GM18867 (cell line): ENCODE data around the gene MRTFB.
A peak's percentile ranks its signal among the peaks of the same experiment; 100 is the strongest.
"Not testable (repeated sequence)": the region's sequence is repeated elsewhere in the genome, so short reads cannot be mapped to it uniquely, and the experiment has no call there.

Experiments used
- ATAC-seq: cut with Tn5 transposase; IDR thresholded peaks from one replicate; pipeline ENCODE4 v1.9.1; 2021; ENCODE audit warnings: mild to moderate bottlenecking, moderate library complexity; ENCODE audit not compliant: unreplicated experiment

The MRTFB gene

GRCh38 chr16:14104066-14104465 lies 32.9 kb downstream of the MRTFB start:
- peak; percentile 54 for ATAC-seq

GRCh38 chr16:14105760-14106375 lies 34.7 kb downstream of the MRTFB start:
- ATAC-seq: no peak

GRCh38 chr16:14106457-14106856 lies 35.3 kb downstream of the MRTFB start:
- no peak for ATAC-seq

- ATAC-seq: no peak
Observed at GRCh38 chr16:14106961-14107360, 35.8 kb downstream of the MRTFB start.

- no peak for ATAC-seq
Observed at GRCh38 chr16:14109077-14109775, 38.1 kb downstream of the MRTFB start.

GRCh38 chr16:14109782-14110727 lies 38.9 kb downstream of the MRTFB start:
- no peak for ATAC-seq

GRCh38 chr16:14110728-14111251 lies 39.7 kb downstream of the MRTFB start:
- ATAC-seq: no peak

- no peak for ATAC-seq
Observed at GRCh38 chr16:14111713-14112538, 40.8 kb downstream of the MRTFB start.

GRCh38 chr16:14112539-14112856 lies 41.4 kb downstream of the MRTFB start:
- no peak for ATAC-seq

- no peak for ATAC-seq
Observed at GRCh38 chr16:14113344-14113743, 42.2 kb downstream of the MRTFB start.

- no peak for ATAC-seq
Observed at GRCh38 chr16:14117051-14117450, 45.9 kb downstream of the MRTFB start.

- ATAC-seq: no peak
Observed at GRCh38 chr16:14119799-14120198, 48.7 kb downstream of the MRTFB start.

GRCh38 chr16:14120335-14120734 lies 49.2 kb downstream of the MRTFB start:
- ATAC-seq: no peak

GRCh38 chr16:14121142-14121541 lies 50.0 kb downstream of the MRTFB start:
- ATAC-seq: no peak

- ATAC-seq: no peak
Observed at GRCh38 chr16:14121872-14122271, 50.8 kb downstream of the MRTFB start.

- ATAC-seq: not testable (repeated sequence)
Observed at GRCh38 chr16:14122430-14122829, 51.3 kb downstream of the MRTFB start.

- no peak for ATAC-seq
Observed at GRCh38 chr16:14125000-14125681, 54.0 kb downstream of the MRTFB start.

- no peak for ATAC-seq
Observed at GRCh38 chr16:14125708-14126107, 54.6 kb downstream of the MRTFB start.

GRCh38 chr16:14128097-14128496 lies 57.0 kb downstream of the MRTFB start:
- ATAC-seq: no peak

GRCh38 chr16:14129502-14129901 lies 58.4 kb downstream of the MRTFB start:
- ATAC-seq: no peak
